SK-N-SH treated with all-trans-retinoic acid at 6 μM for 48 hours (cell line): ENCODE data around the gene SLC1A7.

Source experiments
- ATAC-seq: fragments of 200-7000 bp; cut with Tn5 transposase; 3 replicates; pipeline ENCODE4 v1.9.1; 2020; ENCODE audit warnings: mild to moderate bottlenecking, moderate library complexity
- ARNTL ChIP-seq: fragments of 450-650 bp; formaldehyde crosslinking; IDR thresholded peaks from 2 replicates; pipeline ENCODE4 v1.5.0; 2020; ENCODE audit warnings: low read depth, mild to moderate bottlenecking, moderate library complexity, borderline replicate concordance
- CREB5 ChIP-seq: fragments of 250-450 bp; sonication (Bioruptor Pico); IDR thresholded peaks from 2 replicates; pipeline ENCODE4 v1.5.1; 2020; ENCODE audit warnings: low read depth, mild to moderate bottlenecking, moderate library complexity
- CSDC2 ChIP-seq: fragments of 250-450 bp; sonication (Bioruptor Pico); IDR thresholded peaks from 2 replicates; pipeline ENCODE4 v1.5.0; 2020; ENCODE audit warnings: mild to moderate bottlenecking, moderate library complexity
- CSRNP3 ChIP-seq: fragments of 250-450 bp; sonication (Bioruptor Pico); IDR thresholded peaks from 2 replicates; pipeline ENCODE4 v1.5.1; 2021; ENCODE audit warnings: mild to moderate bottlenecking, moderate library complexity
- GLIS3 ChIP-seq: fragments of 250-450 bp; sonication (Bioruptor Pico); IDR thresholded peaks from 2 replicates; pipeline ENCODE4 v1.5.0; 2020; ENCODE audit warnings: mild to moderate bottlenecking, moderate library complexity
- ISL1 ChIP-seq: fragments of 250-450 bp; sonication (Bioruptor Pico); IDR thresholded peaks from 2 replicates; pipeline ENCODE4 v2.1.2; 2022; ENCODE audit warnings: mild to moderate bottlenecking, moderate library complexity
- OSR1 ChIP-seq: fragments of 250-450 bp; sonication (Bioruptor Pico); IDR thresholded peaks from 2 replicates; pipeline ENCODE4 v1.8.0; 2022; ENCODE audit warnings: moderate library complexity, mild to moderate bottlenecking, inconsistent platforms
- POU6F1 ChIP-seq: fragments of 250-450 bp; sonication (Bioruptor Pico); IDR thresholded peaks from 2 replicates; pipeline ENCODE4 v1.8.0; 2021; ENCODE audit warnings: low read depth, mild to moderate bottlenecking, moderate library complexity, borderline replicate concordance
- PPARA ChIP-seq: fragments of 250-450 bp; sonication (Bioruptor Pico); IDR thresholded peaks from 2 replicates; pipeline ENCODE4 v1.5.0; 2020; ENCODE audit warnings: mild to moderate bottlenecking, borderline replicate concordance
- SNAI2 ChIP-seq: fragments of 250-450 bp; sonication (Bioruptor Pico); IDR thresholded peaks from 2 replicates; pipeline ENCODE4 v1.5.0; 2020; ENCODE audit warnings: mild to moderate bottlenecking, moderate library complexity
- TCF4 ChIP-seq: fragments of 250-450 bp; sonication (Bioruptor Pico); IDR thresholded peaks from 2 replicates; pipeline ENCODE4 v1.8.0; 2021; ENCODE audit warnings: mild to moderate bottlenecking, moderate library complexity, borderline replicate concordance
- TSHZ2 ChIP-seq: fragments of 250-450 bp; sonication (Bioruptor Pico); IDR thresholded peaks from 2 replicates; pipeline ENCODE4 v1.5.0; 2020; ENCODE audit warnings: mild to moderate bottlenecking, moderate library complexity
- ZC3H10 ChIP-seq: fragments of 250-450 bp; sonication (Bioruptor Pico); IDR thresholded peaks from 2 replicates; pipeline ENCODE4 v1.5.1; 2021; ENCODE audit warnings: mild to moderate bottlenecking, moderate library complexity
- ZNF565 ChIP-seq: fragments of 450-650 bp; formaldehyde crosslinking; conservative IDR thresholded peaks from 2 replicates; pipeline ENCODE4 v1.5.0; 2020; ENCODE audit warnings: low read depth, mild to moderate bottlenecking, moderate library complexity
- ZNF8 ChIP-seq: fragments of 450-650 bp; formaldehyde crosslinking; IDR thresholded peaks from 2 replicates; pipeline ENCODE4 v1.5.0; 2020; ENCODE audit warnings: mild to moderate bottlenecking, moderate library complexity

The SLC1A7 gene

GRCh38 chr1:53110370-53111072, 31.9 kb downstream of the SLC1A7 start (continued):
- TF ChIP-seq POU6F1 (CRISPR knock-in tag) (no peak), OSR1 (CRISPR knock-in tag) (no peak)

GRCh38 chr1:53108646-53109580, 33.5 kb downstream of the SLC1A7 start:
- peak; percentile 65 for ATAC-seq
- TF ChIP-seq GLIS3 (CRISPR knock-in tag), result no peak
- TF ChIP-seq ISL1 (CRISPR knock-in tag), result 0 out of 2 replicates have a peak, but pooled peaks have one; percentile 7
- TF ChIP-seq, all 23 proteins: peak for 1

GRCh38 chr1:53107570-53108322, 34.7 kb downstream of the SLC1A7 start:
- TF ChIP-seq POU6F1 (CRISPR knock-in tag) (no peak), ZNF8 (CRISPR knock-in tag) (no peak), CSRNP3 (CRISPR knock-in tag) (no peak), PPARA (CRISPR knock-in tag) (no peak), CREB5 (CRISPR knock-in tag) (no peak), OSR1 (CRISPR knock-in tag) (no peak), ZNF565 (CRISPR knock-in tag) (no peak), ARNTL (CRISPR knock-in tag) (no peak), TCF4 (CRISPR knock-in tag) (no peak), CSDC2 (no peak), ISL1 (CRISPR knock-in tag) (no peak), GLIS3 (CRISPR knock-in tag) (no peak), TSHZ2 (CRISPR knock-in tag) (no peak), SNAI2 (CRISPR knock-in tag) (no peak), ZC3H10 (CRISPR knock-in tag) (no peak)
- no peak; the same call in 2 of the 3 replicates for ATAC-seq
